OCI-LY1 (cell line): ENCODE measurements around the gene BCO2.

Experiments used
- CTCF ChIP-seq: fragments of 200-600 bp; sonication (generic), shearing (Covaris generic); IDR thresholded peaks from 2 replicates; pipeline ENCODE4 v1.5.1; 2017; ENCODE audit warnings: mild to moderate bottlenecking, antibody characterized with exemption, low read length, moderate library complexity, mixed read lengths
- EZH2 ChIP-seq: fragments of 200-600 bp; sonication (generic), shearing (Covaris generic); IDR thresholded peaks from 2 replicates; pipeline ENCODE4 v1.8.0; 2017; ENCODE audit warnings: borderline replicate concordance, mixed run types, mild to moderate bottlenecking, antibody characterized with exemption, low read length, moderate library complexity, mixed read lengths

- TF ChIP-seq CTCF: no peak
- no peak for TF ChIP-seq EZH2
Measured at GRCh38 chr11:112226062-112226830, 50.9 kb downstream of the BCO2 start, which contains the start of gene PTS.
